Lower leg skin (tissue), 4 donors: ENCODE results near the gene GPI. TPM values are rescaled to one million over a fixed set of nuclear protein-coding genes. Genes with fewer than 3 reads are reported as not detected.
"Not testable (repeated sequence)": the region's sequence is repeated elsewhere in the genome, so short reads cannot be mapped to it uniquely, and the experiment has no call there.

Source experiments
- DNase-seq, 2 donors: peaks; one replicate each; pipeline ENCODE4 v3.0.0-alpha.2; 2019; ENCODE audit warnings: low spot score in 2 of 2
- H3K4me3 ChIP-seq: fragments of 200-600 bp; sonication (generic); 2 replicates; pipeline ENCODE4 v1.5.1; 2017; ENCODE audit warnings: mild to moderate bottlenecking, low read depth; ENCODE audit not compliant: poor library complexity, severe bottlenecking
- POLR2A ChIP-seq, 2 donors: fragments of 450-650 bp; IDR thresholded peaks; one replicate each; pipeline ENCODE4 v1.6.1; 2016 to 2017; ENCODE audit warnings: antibody characterized with exemption in 2 of 2, mild to moderate bottlenecking in 1 of 2, moderate library complexity in 1 of 2
- WGBS, 2 donors: methylation state at CpG; one replicate each; pipeline ENCODE4 v1.1.5; 2018; 5-methylcytosine and 5-hydroxymethylcytosine counted together
- intact Hi-C: fragments of 100-400 bp; cut with DNase I; formaldehyde crosslinking; loops from one replicate; pipeline ENCODE4 v1.15.0; 2023; ENCODE audit warnings: low total_unique reads
- total RNA-seq, 4 donors: library from RNA; depleted of rRNA; stranded (reverse); fragments of >200 nt; gene quantifications; one replicate each; pipeline ENCODE4 v1.1.0, GENCODE V29; 2016
- TF ChIP-seq, protein P1 (sequence below), 3 donors: fragments of 450-650 bp; IDR thresholded peaks; one replicate each; pipeline ENCODE4 v1.5.1; 2016; ENCODE audit warnings: antibody characterized with exemption in 3 of 3, mild to moderate bottlenecking in 3 of 3, moderate library complexity in 2 of 3

Gene GPI
- total RNA-seq, 4 donors from 2014 or later, result 117 to 195 (median 124) TPM

DNA sequence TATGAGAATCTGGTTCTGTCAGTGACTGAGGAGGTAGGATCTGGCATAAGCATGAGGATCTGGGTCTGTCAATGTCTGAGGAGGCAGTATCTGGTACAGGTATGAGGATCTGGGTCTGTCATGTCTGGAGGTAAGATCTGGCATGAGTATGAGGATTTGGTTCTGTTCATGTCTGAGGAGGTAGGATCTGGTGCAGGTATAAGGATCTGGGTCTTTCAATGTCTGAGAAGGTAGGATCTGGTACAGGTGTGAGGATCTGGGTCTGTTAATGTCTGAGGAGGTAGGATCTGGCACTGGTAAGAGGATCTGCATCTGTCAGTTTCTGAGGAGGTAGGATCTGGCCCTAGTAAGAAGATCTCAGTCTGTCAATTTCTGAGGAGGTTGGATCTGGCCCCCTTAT lies 26.8 kb downstream of the GPI start:
- TF ChIP-seq, protein P1, sequence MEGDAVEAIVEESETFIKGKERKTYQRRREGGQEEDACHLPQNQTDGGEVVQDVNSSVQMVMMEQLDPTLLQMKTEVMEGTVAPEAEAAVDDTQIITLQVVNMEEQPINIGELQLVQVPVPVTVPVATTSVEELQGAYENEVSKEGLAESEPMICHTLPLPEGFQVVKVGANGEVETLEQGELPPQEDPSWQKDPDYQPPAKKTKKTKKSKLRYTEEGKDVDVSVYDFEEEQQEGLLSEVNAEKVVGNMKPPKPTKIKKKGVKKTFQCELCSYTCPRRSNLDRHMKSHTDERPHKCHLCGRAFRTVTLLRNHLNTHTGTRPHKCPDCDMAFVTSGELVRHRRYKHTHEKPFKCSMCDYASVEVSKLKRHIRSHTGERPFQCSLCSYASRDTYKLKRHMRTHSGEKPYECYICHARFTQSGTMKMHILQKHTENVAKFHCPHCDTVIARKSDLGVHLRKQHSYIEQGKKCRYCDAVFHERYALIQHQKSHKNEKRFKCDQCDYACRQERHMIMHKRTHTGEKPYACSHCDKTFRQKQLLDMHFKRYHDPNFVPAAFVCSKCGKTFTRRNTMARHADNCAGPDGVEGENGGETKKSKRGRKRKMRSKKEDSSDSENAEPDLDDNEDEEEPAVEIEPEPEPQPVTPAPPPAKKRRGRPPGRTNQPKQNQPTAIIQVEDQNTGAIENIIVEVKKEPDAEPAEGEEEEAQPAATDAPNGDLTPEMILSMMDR (IDR thresholded peaks at IDR 0.05), result no peak
- TF ChIP-seq POLR2A (IDR thresholded peaks at IDR 0.05), result no peak
- intact Hi-C loops, result no loop called here
- no peak overlapping the region for H3K4me3 ChIP-seq
- no peak for DNase-seq

DNA sequence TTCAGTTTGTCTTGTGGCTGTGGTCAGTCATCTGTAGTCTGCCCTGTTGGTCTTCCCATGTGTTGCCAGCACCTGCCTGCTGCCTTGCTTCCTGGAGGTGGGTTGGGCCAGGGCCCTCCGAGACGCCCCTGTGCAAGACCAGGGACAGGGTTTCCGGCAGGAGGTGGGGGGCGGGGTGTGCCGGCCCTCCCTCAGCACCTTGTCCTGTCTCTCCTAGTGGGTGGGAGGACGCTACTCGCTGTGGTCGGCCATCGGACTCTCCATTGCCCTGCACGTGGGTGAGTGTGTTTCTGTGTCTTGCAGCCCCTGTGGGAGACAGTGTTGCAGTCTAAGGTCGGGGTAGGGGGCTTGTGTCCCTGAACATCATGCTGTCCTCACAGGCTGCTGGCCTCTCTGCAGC lies 28.0 kb downstream of the GPI start:
- no peak for TF ChIP-seq POLR2A (IDR thresholded peaks at IDR 0.05)
- TF ChIP-seq, protein P1 (IDR thresholded peaks at IDR 0.05), result no peak
- DNase-seq, result no peak
- no peak overlapping the region for H3K4me3 ChIP-seq
- intact Hi-C loops, result no loop called here
- 81 to 89% methylated on average over 9 of the region's 11 CpGs for WGBS, 2 donors

DNA sequence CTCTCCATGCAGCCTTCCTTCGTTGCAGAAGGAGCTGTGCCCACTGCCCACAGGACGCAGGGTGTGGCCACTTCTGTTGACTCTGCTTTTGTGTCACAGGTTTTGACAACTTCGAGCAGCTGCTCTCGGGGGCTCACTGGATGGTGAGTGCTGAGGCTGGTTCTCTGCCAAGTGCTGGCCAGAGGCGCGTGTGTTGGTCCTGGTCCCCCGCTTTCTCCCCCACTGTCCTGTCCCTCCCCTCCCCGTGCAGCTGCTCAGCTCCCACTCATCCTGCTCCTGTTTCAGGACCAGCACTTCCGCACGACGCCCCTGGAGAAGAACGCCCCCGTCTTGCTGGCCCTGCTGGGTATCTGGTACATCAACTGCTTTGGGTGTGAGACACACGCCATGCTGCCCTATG lies 28.6 kb downstream of the GPI start:
- no peak overlapping the region for H3K4me3 ChIP-seq
- intact Hi-C loops, result no loop called here
- no peak for DNase-seq
- no peak for TF ChIP-seq POLR2A (IDR thresholded peaks at IDR 0.05)
- TF ChIP-seq, protein P1 (IDR thresholded peaks at IDR 0.05), result no peak
- WGBS, 2 donors, result 91 to 92% methylated on average over 14 of the region's 14 CpGs

DNA sequence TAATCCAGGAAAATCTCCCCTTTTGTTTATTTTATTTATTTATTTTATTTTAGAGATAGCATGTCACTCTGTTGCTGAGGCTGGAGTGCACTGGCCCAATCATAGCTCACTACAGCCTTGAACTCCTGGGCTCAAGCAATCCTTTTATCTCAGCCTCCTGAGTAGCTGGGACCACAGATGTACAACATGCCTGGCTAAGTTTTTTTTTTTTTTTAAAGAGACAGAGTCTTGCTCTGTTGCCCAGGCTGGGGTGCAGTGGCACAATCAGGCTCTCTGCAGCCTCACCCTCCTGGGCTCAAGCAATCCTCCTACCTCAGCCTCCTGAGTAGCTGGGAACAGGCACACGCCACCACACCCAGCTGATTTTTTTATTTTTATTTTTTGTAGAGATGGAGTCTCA lies 32.9 kb downstream of the GPI start:
- intact Hi-C loops, result no loop called here
- DNase-seq, result no peak
- 85 to 89% methylated on average over 1 of the region's 1 CpG for WGBS, 2 donors
- no peak overlapping the region for H3K4me3 ChIP-seq
- TF ChIP-seq, protein P1 (IDR thresholded peaks at IDR 0.05), result no peak
- TF ChIP-seq POLR2A (IDR thresholded peaks at IDR 0.05), result no peak

DNA sequence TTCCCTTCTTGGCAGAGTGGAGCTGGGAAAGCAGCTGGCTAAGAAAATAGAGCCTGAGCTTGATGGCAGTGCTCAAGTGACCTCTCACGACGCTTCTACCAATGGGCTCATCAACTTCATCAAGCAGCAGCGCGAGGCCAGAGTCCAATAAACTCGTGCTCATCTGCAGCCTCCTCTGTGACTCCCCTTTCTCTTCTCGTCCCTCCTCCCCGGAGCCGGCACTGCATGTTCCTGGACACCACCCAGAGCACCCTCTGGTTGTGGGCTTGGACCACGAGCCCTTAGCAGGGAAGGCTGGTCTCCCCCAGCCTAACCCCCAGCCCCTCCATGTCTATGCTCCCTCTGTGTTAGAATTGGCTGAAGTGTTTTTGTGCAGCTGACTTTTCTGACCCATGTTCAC lies 34.9 kb downstream of the GPI start:
- intact Hi-C loops, result no loop called here
- WGBS, 2 donors, result 84 to 90% methylated on average over 9 of the region's 9 CpGs
- DNase-seq, result no peak
- TF ChIP-seq, protein P1 (IDR thresholded peaks at IDR 0.05), result no peak
- no peak for TF ChIP-seq POLR2A (IDR thresholded peaks at IDR 0.05)
- no peak overlapping the region for H3K4me3 ChIP-seq

DNA sequence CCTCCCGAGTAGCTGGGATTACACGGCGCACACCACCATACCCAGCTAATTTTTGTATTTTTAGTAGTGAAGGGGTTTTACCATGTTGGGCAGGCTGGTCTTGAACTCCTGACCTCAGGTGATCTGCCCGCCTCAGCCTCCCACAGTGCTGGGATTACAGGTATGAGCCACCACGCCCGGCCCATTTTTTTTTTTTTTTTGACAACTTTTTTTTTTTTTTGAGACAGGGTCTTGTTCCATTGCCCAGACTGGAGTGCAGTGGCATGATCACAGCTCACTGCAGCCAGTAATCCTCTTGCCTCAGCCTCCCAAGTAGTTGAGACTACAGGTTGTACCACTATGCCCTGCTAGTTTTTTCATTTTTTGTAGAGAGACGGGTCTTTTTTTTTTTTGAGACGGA lies 35.8 kb downstream of the GPI start:
- H3K4me3 ChIP-seq, DNase-seq, intact Hi-C loops: not testable (repeated sequence)
- 95 to 96% methylated on average over 8 of the region's 8 CpGs for WGBS, 2 donors
